ENCODE measurements around the gene SEMA7A.

- TF ChIP-seq CTCF (IDR thresholded peaks at IDR 0.05) (no peak), POLR2A (IDR thresholded peaks at IDR 0.05) (no peak)
Measured at GRCh38 chr15:74409225-74409624, 24.5 kb downstream of the SEMA7A start.

Data from uterus (tissue), 2 donors.